ENCODE data around the gene DPF3. TPM values are rescaled to one million over a fixed set of nuclear protein-coding genes. Genes with fewer than 3 reads are reported as not detected.

Gene DPF3
- total RNA-seq, 2 donors from 2014 or later, result 0.19 to 0.93 TPM

DNA sequence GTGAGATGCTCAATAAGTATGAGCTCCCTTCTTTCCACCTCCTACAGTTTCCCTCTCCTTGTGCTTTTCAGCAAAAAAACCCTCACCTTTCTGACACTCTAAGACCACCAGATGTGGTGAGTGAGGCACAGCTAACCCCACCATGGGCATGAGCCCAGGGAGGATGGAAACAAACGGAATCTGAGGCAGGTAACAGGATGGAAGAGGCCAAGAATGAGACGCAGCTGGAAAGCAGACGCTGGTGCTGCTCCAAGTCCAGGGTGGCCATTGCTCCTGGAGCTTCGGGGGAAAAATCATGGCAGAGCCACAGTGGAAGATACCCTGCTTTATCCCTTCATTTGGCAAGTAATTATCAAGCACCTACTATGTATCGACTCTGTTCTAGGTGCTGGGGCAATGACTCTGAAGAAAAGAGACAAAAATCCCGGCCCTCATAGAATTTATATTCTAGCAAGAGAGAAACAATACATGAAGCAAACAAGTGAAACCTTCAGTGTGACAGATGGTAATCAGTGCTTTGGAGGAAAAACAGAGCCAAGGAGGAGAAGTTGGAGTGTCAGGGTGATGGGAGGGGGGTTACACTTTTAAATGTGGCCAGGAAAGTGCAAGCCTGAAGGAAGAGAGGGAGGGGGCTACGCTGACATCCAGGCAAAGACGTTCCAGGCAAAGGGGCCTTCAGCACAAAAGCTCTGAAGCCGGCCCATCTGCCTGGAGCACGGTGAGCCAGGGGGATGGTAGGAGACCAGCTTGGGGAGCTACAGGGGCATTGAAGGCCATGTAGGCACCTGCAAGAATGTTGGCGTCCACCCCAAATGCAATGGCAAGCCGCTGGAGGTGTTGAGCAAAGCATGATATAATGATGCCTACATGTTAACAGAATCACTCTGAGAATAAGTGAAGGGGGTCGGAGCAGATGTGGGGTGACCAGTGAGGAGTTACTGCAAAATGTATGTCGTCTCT, 154.2 kb downstream of the DPF3 start:
- no peak for DNase-seq (ENCODE audit: low spot score)
- intact Hi-C loops (cut with DNase I), result no loop called here

DNA sequence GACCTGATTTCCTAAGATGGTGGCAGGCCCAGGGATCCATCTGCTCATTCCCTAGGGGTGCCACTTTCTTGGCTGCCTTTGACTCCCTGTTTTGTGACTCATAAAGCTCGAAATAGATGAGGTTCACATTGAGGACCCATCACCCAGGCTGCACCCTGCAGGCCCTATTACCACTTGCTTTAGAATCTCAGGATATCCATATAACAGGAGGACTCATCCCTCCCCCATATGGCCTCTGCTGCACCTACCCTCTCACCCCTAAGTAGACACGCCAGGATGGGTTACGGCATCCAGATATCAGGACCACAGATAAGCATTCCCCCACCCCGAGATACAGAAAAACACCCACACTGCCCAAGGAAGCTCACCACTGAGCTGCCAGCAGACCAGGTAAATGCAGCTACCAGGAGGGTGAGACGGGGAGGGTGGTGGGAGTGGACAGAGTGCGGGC, 155.7 kb downstream of the DPF3 start:
- intact Hi-C loops (cut with DNase I), result no loop called here

DNA sequence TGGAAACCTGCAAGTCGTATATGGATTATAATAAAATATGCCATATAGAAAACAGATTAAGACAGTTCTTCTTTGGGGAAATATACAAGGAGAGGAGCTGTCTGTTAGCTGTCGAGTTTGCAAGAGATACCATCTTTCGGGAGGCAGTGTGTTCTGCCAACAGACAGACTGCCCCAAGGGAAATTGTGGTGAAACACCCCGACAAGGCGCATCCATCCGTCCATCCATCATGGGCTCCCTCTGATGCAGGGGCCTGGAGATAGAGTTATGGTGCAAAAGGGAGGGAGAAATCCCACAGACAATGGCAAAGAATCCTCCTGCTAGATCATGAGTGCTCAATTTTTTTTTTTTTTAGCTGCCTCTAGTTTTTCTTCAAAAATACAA, 156.3 kb downstream of the DPF3 start:
- DNase-seq (ENCODE audit: low spot score), result no peak
- intact Hi-C loops (cut with DNase I), result no loop called here

More for the DNA sequence above, 155.7 kb downstream of the DPF3 start:
- no peak for DNase-seq (ENCODE audit: low spot score)

- DNase-seq (ENCODE audit: low spot score), result no peak
- intact Hi-C loops (cut with DNase I), result no loop called here
These were observed 156.9 kb downstream of the DPF3 start for GRCh38 chr14:72736786-72737559.

DNA sequence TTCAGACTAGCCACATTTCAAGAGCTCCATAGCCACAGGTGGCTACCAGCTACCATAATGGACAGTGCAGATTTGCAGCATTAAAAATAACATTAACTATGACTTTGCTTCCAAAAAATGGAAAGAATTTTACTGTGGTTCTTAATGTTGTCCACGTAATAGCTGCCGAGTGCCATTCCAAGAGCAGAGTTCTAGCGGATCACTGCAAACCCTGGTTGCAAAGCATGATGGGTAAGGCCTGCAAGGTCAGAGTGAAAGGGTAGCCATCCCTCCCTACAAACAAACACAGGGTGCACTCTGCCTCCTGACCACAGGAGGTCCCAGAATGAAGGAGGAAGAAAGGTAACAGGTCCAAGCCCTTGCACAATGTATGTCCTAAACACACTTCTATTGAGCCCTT, 157.6 kb downstream of the DPF3 start:
- no peak for DNase-seq (ENCODE audit: low spot score)
- intact Hi-C loops (cut with DNase I), result no loop called here

DNA sequence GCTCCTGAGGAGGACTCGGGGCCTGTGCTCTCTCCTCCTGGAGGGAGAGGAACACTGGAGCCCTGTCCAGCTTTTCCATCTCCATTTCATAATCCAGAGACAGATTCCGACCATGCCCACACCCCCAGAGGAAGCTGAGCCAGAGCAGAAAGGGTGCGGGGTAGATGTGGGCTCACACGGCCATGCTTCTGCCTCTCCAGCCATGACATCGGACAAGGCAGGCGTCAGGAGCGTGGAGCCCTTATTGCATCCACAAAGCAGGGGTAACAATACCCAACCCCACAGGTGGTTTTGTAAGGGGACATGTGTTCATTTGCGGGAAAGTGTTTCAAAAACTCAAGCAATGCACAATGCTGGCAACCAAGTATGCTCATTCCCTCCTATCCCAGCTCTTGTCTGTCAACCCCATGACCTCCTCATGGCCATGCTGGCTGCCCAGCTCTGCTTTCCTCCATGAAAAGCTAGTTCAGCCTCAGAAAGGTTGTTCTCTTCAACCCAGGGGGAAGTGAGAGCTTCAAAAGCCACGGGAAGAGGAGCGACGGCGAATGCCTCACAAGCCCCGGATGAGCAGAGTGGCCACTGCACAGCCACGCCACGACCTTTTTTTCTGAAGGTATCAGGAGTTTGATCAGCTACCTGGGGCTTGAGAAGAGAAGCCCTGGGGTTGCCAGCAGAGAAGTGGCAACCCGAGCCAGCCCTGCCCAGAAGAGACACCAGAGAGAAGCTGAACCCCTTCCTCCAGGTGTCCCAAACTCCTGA, 161.7 kb downstream of the DPF3 start:
- intact Hi-C loops (cut with DNase I), result no loop called here
- no peak for DNase-seq (ENCODE audit: low spot score)

- intact Hi-C loops (cut with DNase I), result no loop called here
- no peak for DNase-seq (ENCODE audit: low spot score)
These were observed 162.5 kb downstream of the DPF3 start for GRCh38 chr14:72731252-72732020.

DNA sequence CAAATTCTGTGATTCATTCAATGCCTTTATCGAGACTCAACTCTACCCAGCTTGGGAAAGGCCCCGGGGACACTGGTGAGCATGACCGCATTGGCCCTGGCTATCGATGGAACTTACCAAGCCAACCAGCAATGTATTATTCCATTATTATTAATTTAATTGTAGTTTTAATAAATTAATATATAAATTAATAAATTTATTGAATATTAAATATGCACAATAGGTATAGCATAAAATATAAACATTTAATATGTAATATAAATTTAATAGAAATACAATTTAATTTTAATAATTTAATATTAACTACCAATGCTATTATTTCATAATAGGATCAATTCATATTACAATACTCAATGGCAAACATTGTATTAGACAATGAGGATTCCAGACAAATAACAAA, 163.4 kb downstream of the DPF3 start:
- DNase-seq (ENCODE audit: low spot score), result no peak

DNA sequence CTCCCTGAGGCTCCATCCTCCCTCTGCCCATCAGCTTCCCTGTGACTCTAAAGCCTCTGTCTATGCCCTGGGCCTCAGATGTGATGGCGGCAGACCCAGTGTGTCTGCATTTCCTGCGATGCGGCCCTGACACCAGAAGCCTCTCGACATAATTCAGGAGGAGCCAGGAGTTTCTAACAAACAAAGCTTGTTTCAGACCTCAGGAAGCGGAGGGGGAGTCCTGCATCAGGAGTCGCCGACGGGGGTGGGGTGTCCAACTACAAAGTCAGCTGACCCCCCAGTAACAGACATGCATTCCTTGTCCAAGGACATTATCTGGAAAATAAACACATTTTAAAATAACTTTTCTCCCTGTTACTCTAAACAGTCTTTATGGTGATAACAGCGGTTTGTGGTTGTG, 167.5 kb downstream of the DPF3 start:
- no peak for DNase-seq (ENCODE audit: low spot score)
- intact Hi-C loops (cut with DNase I), result no loop called here

More for the DNA sequence above, 163.4 kb downstream of the DPF3 start:
- intact Hi-C loops (cut with DNase I), result no loop called here

GRCh38 chr14:72723858-72724530, 169.9 kb downstream of the DPF3 start:
- no peak for DNase-seq (ENCODE audit: low spot score)
- intact Hi-C loops (cut with DNase I), result no loop called here

DNA sequence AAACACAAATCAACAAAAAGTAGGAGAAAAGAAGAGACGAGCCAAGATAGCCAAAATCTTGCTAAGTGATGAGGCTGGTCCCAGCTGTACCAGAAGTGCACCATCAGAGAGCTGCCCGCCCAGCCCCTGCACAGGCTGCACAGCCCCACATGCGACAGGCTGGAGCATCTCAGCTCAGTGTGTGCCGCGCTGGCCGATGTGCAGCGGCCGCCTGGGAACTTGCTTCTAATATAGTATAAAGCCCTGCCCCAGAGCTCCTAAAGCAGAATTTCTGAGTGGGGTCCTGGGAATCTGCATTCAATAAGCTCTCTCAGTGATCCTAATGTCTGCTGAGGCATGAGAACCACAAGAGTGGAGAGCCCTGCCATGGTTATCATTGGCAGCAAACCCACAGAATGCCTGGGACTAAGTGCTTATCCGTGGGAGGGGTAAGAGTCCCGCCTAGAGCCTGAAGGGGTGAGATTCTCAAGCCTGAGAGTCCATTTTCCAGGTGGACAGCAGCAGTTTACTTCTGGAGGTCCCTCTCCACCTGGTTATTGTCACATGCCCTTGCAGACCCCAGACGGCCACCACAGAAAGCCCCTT, 171.6 kb downstream of the DPF3 start:
- no peak for DNase-seq (ENCODE audit: low spot score)
- intact Hi-C loops (cut with DNase I), result no loop called here

GRCh38 chr14:72721083-72721482, 172.8 kb downstream of the DPF3 start:
- intact Hi-C loops (cut with DNase I), result no loop called here
- no peak for DNase-seq (ENCODE audit: low spot score)

DNA sequence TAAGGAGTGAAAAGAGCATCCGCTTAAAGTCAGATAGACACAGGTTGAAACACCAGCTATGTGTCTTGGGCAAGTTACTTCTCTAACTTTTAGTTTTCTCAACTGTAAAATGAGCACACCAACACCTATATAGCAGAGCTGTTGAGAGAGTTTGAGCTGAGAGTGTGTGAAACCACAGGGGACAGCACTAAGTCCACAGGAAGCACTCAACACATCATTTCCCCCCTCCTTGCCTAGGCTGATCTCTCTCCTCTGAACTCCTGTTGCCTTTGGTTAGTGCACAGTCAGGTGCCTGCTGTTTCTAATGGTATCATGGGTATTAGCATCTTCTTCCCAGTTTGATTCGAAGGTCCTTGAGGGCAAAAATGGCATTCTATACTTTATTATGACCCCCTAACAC, 176.7 kb downstream of the DPF3 start:
- intact Hi-C loops (cut with DNase I), result no loop called here
- DNase-seq (ENCODE audit: low spot score), result no peak

- peak; percentile 4 for DNase-seq (ENCODE audit: low spot score)
- intact Hi-C loops (cut with DNase I), result no loop called here
These were observed 177.4 kb downstream of the DPF3 start for GRCh38 chr14:72716476-72716875.

DNA sequence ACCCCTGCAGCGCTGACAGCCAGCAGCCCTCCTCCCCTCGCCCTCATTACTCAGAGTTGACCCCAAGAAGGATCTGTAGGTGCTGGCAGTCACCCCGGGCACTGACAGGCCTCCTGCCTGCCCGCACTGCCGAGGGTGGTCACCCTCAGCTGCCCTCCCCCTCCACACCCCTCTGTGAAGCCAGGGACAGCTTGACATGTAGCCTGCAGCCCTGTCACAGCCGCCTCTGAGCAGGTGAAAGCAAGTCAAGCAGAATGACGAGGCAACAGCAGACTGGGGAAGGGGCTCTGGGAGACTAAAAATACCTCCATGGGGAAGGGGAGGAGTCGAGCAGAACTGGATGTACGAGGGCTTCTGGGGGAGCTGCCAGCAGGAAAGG, 178.1 kb downstream of the DPF3 start:
- intact Hi-C loops (cut with DNase I), result no loop called here
- DNase-seq (ENCODE audit: low spot score), result peak; percentile 28

DNA sequence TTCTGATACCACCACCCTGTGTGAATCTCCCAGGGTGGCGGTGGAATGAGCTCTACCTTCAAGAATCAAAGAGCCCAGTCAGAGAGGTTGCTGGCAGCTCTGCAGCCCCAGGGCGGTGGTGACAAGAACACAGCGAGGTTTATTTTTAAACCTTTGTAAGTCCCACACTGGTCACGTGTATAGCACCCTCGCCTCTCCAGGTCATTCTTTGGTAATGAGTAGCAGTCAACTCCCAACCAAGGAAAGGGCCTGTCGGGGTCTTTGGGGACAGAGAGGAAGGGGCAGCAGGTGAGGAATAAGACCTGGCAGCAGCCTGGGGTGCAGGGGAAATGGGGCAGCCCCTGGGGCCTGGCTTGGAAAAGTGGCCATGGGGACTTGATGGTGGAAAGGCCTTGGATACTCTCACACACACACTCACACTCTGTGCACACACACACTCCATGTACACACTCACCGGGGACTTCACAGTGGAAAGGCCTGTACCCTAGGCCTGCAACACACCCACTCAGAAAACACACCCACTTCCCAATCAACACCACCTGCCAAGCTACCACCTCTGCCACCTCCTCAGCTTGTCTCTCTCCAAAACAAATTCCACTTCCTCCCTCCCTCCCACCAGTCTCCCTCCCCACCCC, 178.6 kb downstream of the DPF3 start:
- intact Hi-C loops (cut with DNase I), result no loop called here
- peak; percentile 46 for DNase-seq (ENCODE audit: low spot score)

GRCh38 chr14:72714871-72715214, 179.1 kb downstream of the DPF3 start:
- intact Hi-C loops (cut with DNase I), result no loop called here
- peak; percentile 79 for DNase-seq (ENCODE audit: low spot score)

DNA sequence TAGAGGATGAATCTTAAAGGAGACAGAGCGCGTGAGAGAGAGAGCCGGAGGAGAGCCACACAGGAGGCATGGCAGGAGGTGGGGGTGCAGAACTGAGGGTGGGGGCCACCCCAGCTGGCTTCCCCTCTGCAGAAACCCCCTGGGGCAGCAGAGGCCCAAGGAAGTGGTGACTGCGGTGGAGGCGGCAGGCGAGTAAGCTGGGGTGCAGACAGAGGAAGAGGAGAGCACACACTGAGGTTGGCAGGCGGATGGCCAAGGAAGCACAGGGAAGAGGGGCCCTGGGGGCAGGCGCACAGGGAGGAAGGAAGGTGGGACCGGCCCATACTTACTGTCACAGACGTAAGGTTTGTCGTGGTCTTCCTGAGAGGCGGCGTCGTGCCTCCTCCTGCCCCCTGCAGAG, 179.8 kb downstream of the DPF3 start:
- intact Hi-C loops (cut with DNase I), result no loop called here
- DNase-seq (ENCODE audit: low spot score), result no peak

Data from posterior vena cava (tissue), 2 donors.